Lung (tissue), 12 donors: ENCODE data around the gene LHFPL3. TPM values are rescaled to one million over a fixed set of nuclear protein-coding genes. Genes with fewer than 3 reads are reported as not detected.

ENCODE experiments used
- ATAC-seq: fragments of 200-7000 bp; cut with Tn5 transposase; one replicate; pipeline ENCODE4 v1.9.1; 2020; ENCODE audit warnings: moderate number of reproducible peaks; ENCODE audit not compliant: insufficient read depth, low FRiP score
- DNase-seq, 3 donors: peaks; one replicate each; pipeline ENCODE4 v3.0.0-alpha.2; 2013 to 2017
- H3K27ac ChIP-seq, 2 donors: one replicate each; pipeline ENCODE4 v1.5.1; 2013; ENCODE audit warnings: mild to moderate bottlenecking in 2 of 2, moderate library complexity in 2 of 2, control low read depth in 1 of 2, inconsistent platforms in 1 of 2, low read depth in 1 of 2, low read length in 1 of 2
- H3K27me3 ChIP-seq, 3 donors: one replicate each; pipeline ENCODE4 v1.5.1; 2013; ENCODE audit warnings: low read length in 2 of 3; ENCODE audit not compliant: control insufficient read depth in 3 of 3, insufficient read depth in 3 of 3
- H3K36me3 ChIP-seq, 4 donors: one replicate each; pipeline ENCODE4 v1.5.1; 2013; ENCODE audit warnings: low read length in 4 of 4, mild to moderate bottlenecking in 1 of 4, moderate library complexity in 1 of 4; ENCODE audit not compliant: control insufficient read depth in 4 of 4, insufficient read depth in 4 of 4
- H3K4me1 ChIP-seq, 5 donors: one replicate each; pipeline ENCODE4 v1.5.1; 2013; ENCODE audit warnings: low read length in 5 of 5, mild to moderate bottlenecking in 2 of 5, moderate library complexity in 1 of 5; ENCODE audit not compliant: control insufficient read depth in 5 of 5, insufficient read depth in 5 of 5
- H3K4me3 ChIP-seq: one replicate; pipeline ENCODE4 v1.5.1; 2013; ENCODE audit warnings: mild to moderate bottlenecking, control low read depth, moderate library complexity
- H3K9ac ChIP-seq, 2 donors: one replicate each; pipeline ENCODE4 v1.5.1; 2013; ENCODE audit warnings: low read length in 2 of 2, control low read depth in 1 of 2; ENCODE audit not compliant: insufficient read depth in 1 of 2
- H3K9me3 ChIP-seq, 4 donors: one replicate each; pipeline ENCODE4 v1.5.1; 2013; ENCODE audit warnings: low read length in 3 of 4, mild to moderate bottlenecking in 1 of 4, moderate library complexity in 1 of 4; ENCODE audit not compliant: control insufficient read depth in 4 of 4, insufficient read depth in 3 of 4
- CTCF ChIP-seq: IDR thresholded peaks from 2 replicates; pipeline ENCODE4 v1.5.1; 2012; ENCODE audit warnings: mild to moderate bottlenecking; ENCODE audit errors: control extremely low read depth, extremely low read depth
- WGBS, 2 donors: extraction: QIAGEN DNeasy Blood & Tissue Kit; methylation state at CpG; one replicate each; pipeline ENCODE4 v1.1.7; 2013; 5-methylcytosine and 5-hydroxymethylcytosine counted together
- polyA plus RNA-seq, 2 donors: library from polyadenylated mRNA; stranded (reverse); fragments of 200-250 nt; gene quantifications; one replicate each; pipeline ENCODE4 v1.2.1, GENCODE V29; 2013
- total RNA-seq, 2 donors: library from RNA; depleted of rRNA in 1 of 2; stranded (reverse); fragments of >200 nt in 1 of 2; gene quantifications; one replicate each; pipeline ENCODE4 v1.2.1, GENCODE V29; 2014 to 2021
- donor health status: control.
- donor health status: control.
- donor health status: Bipolar disorder and iron deficiency.
- donor health status: healthy.
- donor health status: DM: yes; HTN: yes; CAD: no.

Gene LHFPL3
- total and polyA plus RNA-seq, 4 donors = not detected

- H3K27me3 ChIP-seq = no peaks in the 10 kb centered on the region
- TF ChIP-seq CTCF = no peak
- H3K9me3 ChIP-seq = no peaks in the 10 kb centered on the region
- H3K36me3 ChIP-seq = no peaks in the 10 kb centered on the region
- DNase-seq = no peak
- ATAC-seq = no peak
- no peaks in the 10 kb centered on the region for H3K4me1 ChIP-seq
- H3K4me3 ChIP-seq = no peak overlapping the region
- no peak overlapping the region for H3K9ac ChIP-seq
- 82 to 100% methylated on average over 1 of the region's 1 CpG for WGBS, 2 donors
- no peak overlapping the region for H3K27ac ChIP-seq
Measured at GRCh38 chr7:104894314-104894713, 565.9 kb downstream of the LHFPL3 start.

- H3K4me1 ChIP-seq = no peaks in the 10 kb centered on the region
- ATAC-seq (no peak), DNase-seq (no peak)
- no peak overlapping the region for H3K27ac ChIP-seq
- WGBS, 2 donors = 94 to 95% methylated on average over 3 of the region's 3 CpGs
- H3K36me3 ChIP-seq = no peaks in the 10 kb centered on the region
- no peak overlapping the region for H3K9ac ChIP-seq
- H3K4me3 ChIP-seq = no peak overlapping the region
- TF ChIP-seq CTCF = no peak
- no peaks in the 10 kb centered on the region for H3K27me3 ChIP-seq
- H3K9me3 ChIP-seq = no peaks in the 10 kb centered on the region
Measured at GRCh38 chr7:104894726-104895521, 566.5 kb downstream of the LHFPL3 start.

- no peaks in the 10 kb centered on the region for H3K27me3 ChIP-seq
- H3K27ac ChIP-seq = no peak overlapping the region
- DNase-seq = no peak
- 87 to 90% methylated on average over 10 of the region's 10 CpGs for WGBS, 2 donors
- peaks cover 0 to 5% (median 0%) of the 10 kb centered on the region in 5 donors for H3K4me1 ChIP-seq
- H3K9me3 ChIP-seq = no peaks in the 10 kb centered on the region
- no peak overlapping the region for H3K4me3 ChIP-seq
- no peak for ATAC-seq
- no peaks in the 10 kb centered on the region for H3K36me3 ChIP-seq
- H3K9ac ChIP-seq = no peak overlapping the region
- TF ChIP-seq CTCF = no peak
Measured at GRCh38 chr7:104895522-104896236, 567.3 kb downstream of the LHFPL3 start.
